ENCODE results near the gene RSRC1. TPM values are rescaled to one million over a fixed set of nuclear protein-coding genes. Genes with fewer than 3 reads are reported as not detected.

Gene RSRC1
- total RNA-seq, 2 donors from 2014 or later = 28.5 to 32.0 TPM

- H3K9ac ChIP-seq (ENCODE audit: low read depth in 2 of 2, low read length in 2 of 2) = no peak overlapping the region
- no peaks in the 10 kb centered on the region for H3K9me3 ChIP-seq
- H3K36me3 ChIP-seq = no peaks in the 10 kb centered on the region
- intact Hi-C loops (cut with DNase I) = no loop called here
- no peak overlapping the region for H3K4me3 ChIP-seq
- no peak overlapping the region for H3K27ac ChIP-seq
- H3K4me1 ChIP-seq = no peaks in the 10 kb centered on the region
- no peak for DNase-seq
- TF ChIP-seq CTCF (IDR thresholded peaks at IDR 0.05) = no peak
- no peaks in the 10 kb centered on the region for H3K27me3 ChIP-seq
These were observed 151.6 kb downstream of the RSRC1 start for GRCh38 chr3:158261371-158261991.

- no peak for DNase-seq
- intact Hi-C loops (cut with DNase I) = no loop called here
- no peak for TF ChIP-seq CTCF (IDR thresholded peaks at IDR 0.05)
- Histone ChIP-seq H3K4me1 (no peaks in the 10 kb centered on the region), H3K27ac (no peak overlapping the region), H3K27me3 (no peaks in the 10 kb centered on the region), H3K36me3 (no peaks in the 10 kb centered on the region), H3K9me3 (no peaks in the 10 kb centered on the region), H3K9ac (ENCODE audit: low read depth in 2 of 2, low read length in 2 of 2) (no peak overlapping the region), H3K4me3 (no peak overlapping the region)
These were observed 155.0 kb downstream of the RSRC1 start for GRCh38 chr3:158264894-158265293.

- no peak for DNase-seq
- H3K9me3 ChIP-seq = no peaks in the 10 kb centered on the region
- no peak overlapping the region for H3K9ac ChIP-seq (ENCODE audit: low read depth in 2 of 2, low read length in 2 of 2)
- H3K27ac ChIP-seq = no peak overlapping the region
- no peak overlapping the region for H3K4me3 ChIP-seq
- H3K36me3 ChIP-seq = no peaks in the 10 kb centered on the region
- intact Hi-C loops (cut with DNase I) = no loop called here
- TF ChIP-seq CTCF (IDR thresholded peaks at IDR 0.05) = no peak
- H3K27me3 ChIP-seq = no peaks in the 10 kb centered on the region
- no peaks in the 10 kb centered on the region for H3K4me1 ChIP-seq
These were observed 157.1 kb downstream of the RSRC1 start for GRCh38 chr3:158267015-158267414.

- Histone ChIP-seq H3K27me3 (no peaks in the 10 kb centered on the region), H3K4me1 (no peaks in the 10 kb centered on the region), H3K9ac (ENCODE audit: low read depth in 2 of 2, low read length in 2 of 2) (no peak overlapping the region), H3K9me3 (no peaks in the 10 kb centered on the region), H3K36me3 (no peaks in the 10 kb centered on the region), H3K4me3 (no peak overlapping the region), H3K27ac (no peak overlapping the region)
- DNase-seq = no peak
- no peak for TF ChIP-seq CTCF (IDR thresholded peaks at IDR 0.05)
- intact Hi-C loops (cut with DNase I) = no loop called here
These were observed 160.1 kb downstream of the RSRC1 start for GRCh38 chr3:158269942-158270341.

GRCh38 chr3:158272081-158272480, 162.2 kb downstream of the RSRC1 start:
- no peak for DNase-seq
- H3K27ac ChIP-seq = no peak overlapping the region
- intact Hi-C loops (cut with DNase I) = no loop called here
- H3K4me1 ChIP-seq = no peaks in the 10 kb centered on the region
- no peak overlapping the region for H3K4me3 ChIP-seq
- TF ChIP-seq CTCF (IDR thresholded peaks at IDR 0.05) = no peak
- H3K9me3 ChIP-seq = no peaks in the 10 kb centered on the region
- no peak overlapping the region for H3K9ac ChIP-seq (ENCODE audit: low read depth in 2 of 2, low read length in 2 of 2)
- no peaks in the 10 kb centered on the region for H3K36me3 ChIP-seq
- no peaks in the 10 kb centered on the region for H3K27me3 ChIP-seq
